GM21723 (cell line): ENCODE results near the gene DACT1.
"Not testable (repeated sequence)": the region's sequence is repeated elsewhere in the genome, so short reads cannot be mapped to it uniquely, and the experiment has no call there.

Source experiments
- ATAC-seq: cut with Tn5 transposase; IDR thresholded peaks from one replicate; pipeline ENCODE4 v1.9.1; 2021; ENCODE audit warnings: mild to moderate bottlenecking, moderate library complexity; ENCODE audit not compliant: unreplicated experiment

The DACT1 gene

DNA sequence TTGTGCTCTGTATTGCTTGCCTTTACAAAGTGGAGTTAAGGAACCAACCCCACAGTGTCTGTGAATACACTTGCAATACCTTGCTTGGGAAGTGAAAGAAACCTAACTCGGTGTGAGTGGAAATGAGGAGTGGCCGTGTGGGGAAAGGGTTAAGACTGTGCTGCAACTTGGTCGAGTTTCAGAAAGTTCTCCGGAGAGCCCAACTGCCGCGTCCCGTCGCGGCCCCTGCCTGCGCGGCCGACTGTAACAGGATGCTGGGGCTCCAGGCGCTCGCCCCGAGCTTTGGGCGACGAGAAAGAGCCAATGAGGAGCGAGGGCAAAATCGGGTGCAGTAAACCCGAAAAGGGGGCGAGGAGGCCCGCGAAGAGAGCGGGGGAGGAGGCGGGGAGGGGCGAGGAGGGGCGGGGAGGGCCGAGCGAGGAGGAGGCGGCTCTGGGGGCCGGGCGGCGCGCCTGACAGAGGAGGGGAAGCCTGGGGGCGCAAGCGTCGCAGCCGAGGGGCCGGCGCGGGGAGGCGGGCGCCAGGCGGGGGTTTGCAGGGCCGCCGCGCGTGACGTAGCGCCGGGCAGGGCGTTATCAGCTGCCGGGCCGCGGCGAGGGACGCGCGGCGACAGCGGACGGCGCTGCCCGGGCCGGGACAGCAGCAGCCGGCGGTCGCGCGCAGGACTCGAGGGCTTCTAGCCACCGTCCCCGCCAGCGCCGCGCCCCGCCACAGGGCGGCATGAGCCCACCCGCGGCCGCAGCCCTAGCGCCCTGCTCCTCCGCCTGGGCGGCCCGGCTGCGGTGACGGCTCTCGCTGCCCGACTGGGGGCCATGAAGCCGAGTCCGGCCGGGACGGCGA, at the start of gene DACT1:
TSS of gene DACT1 (plus strand) at position 572 of the 840 bp plus-strand sequence. CDS start at position 813, 241 bp downstream.
- peak; percentile 49 for ATAC-seq

GRCh38 chr14:58588321-58588720, 49.4 kb upstream of the DACT1 start:
- not testable (repeated sequence) for ATAC-seq

DNA sequence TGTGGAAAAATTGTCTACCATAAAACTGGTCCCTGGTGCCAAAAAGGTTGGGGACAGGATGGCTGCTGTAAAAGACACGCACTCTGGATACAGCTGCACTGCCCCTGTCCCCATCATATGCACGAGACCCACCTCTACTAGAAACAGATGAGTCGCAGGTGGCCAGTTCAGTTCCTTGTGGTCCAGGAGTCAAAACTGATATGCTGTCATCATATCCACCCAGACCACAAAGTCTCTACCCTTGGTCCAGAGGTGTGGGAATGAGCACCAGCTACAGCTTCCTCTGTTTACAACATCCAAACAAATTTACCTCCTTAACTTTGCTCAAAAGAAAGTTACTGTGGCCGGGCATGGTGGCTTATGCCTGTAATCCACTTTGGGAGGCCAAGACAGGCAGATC, 43.8 kb upstream of the DACT1 start:
- ATAC-seq = no peak

- no peak for ATAC-seq
These were observed 40.7 kb upstream of the DACT1 start for GRCh38 chr14:58597041-58597440.

- ATAC-seq = no peak
These were observed 39.5 kb upstream of the DACT1 start for GRCh38 chr14:58598028-58598803.

DNA sequence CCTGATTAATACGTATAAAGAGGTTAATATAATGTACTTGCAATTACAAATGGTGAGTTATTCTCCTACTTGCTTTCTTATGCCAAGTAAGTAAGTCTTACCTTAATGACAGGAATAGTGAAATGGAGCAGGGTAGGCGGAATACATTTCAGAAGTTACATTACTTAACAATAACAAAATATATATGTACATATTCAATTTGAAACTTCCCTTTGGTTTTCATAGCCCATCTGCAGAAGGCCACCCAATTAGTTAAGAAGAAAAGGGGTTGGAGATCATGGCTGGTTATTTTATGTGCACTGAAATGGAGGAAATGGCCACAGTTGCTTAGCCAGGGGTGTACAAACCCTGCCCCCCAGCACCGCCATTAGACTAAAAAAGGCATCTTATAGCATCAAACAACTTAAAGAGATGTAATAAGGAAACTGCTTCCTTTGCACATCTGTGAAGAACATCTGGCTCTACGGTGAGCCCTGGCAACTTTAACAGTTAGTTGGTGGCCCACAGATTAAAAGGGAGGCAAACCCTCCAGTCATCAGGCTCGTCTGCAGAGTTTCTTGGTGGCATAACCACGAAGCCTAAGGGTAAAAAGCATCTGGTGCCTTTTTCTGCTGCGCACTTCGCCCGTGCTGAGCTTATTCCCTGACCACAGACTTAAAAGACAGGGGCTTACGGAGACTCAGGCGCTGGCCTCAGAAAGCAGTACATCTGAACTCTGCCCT, 38.8 kb upstream of the DACT1 start:
- ATAC-seq = no peak

- no peak for ATAC-seq
These were observed 38.1 kb upstream of the DACT1 start for GRCh38 chr14:58599707-58600106.

DNA sequence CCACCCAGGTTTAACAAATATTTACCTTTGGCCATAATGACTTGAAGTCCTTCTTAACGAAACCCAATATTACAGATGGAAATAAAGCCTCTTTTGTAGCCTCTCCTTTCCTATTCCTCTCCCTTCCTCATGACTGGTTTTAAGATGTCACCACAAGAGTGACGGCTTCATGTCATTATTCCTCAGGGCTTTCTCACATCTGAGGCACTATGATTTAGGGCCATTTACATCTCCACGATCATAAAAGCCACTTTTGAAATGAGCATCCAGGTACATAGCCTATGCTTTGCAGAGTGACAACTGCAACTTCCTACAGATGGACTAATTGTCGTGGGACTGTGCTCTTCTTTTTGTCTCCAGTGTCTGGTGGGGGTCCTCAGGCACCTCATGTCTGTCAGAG, 32.3 kb upstream of the DACT1 start:
- no peak for ATAC-seq

GRCh38 chr14:58607131-58607951, 30.4 kb upstream of the DACT1 start:
- ATAC-seq = no peak

DNA sequence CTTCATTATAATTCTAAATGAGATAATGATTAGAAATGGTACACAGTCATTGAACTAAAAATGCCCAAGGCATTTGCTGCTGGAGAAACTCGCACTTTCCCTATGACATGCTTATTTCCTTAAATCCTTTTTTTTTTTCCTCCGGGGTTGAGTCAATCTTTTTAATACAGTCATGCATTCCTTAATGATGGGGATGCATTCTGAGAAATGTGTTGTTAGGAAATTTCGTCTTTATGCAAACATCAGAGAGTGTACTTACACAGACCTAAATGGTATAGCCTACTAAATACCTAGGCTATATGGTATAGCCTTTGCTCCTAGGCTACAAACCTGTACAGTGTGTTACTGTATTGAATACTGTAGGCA, 29.8 kb upstream of the DACT1 start:
- ATAC-seq = no peak

- ATAC-seq = no peak
These were observed 20.1 kb upstream of the DACT1 start for GRCh38 chr14:58617619-58618018.

- no peak for ATAC-seq
These were observed 17.8 kb upstream of the DACT1 start for GRCh38 chr14:58620011-58620410.

DNA sequence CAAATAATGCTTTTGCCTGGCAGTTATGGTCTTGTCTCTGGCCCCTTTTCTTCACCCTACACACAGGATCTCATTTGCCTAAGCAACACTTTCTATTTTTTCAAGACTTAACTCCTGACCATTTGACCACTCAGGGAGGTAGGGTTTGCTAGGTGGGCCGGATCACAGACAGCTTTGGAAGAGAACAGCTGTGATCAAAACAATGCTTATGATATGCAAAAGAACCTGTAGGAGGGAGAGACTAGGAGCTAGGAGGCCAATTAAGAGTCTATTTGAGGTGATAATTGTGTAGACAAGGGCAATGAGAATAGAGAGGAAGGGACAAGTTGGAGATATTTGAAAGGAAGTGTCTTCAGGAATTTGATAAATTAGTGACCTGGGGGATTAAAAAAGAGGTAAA, 12.3 kb upstream of the DACT1 start:
- no peak for ATAC-seq

- ATAC-seq = no peak
These were observed 11.3 kb upstream of the DACT1 start for GRCh38 chr14:58626431-58626831.

GRCh38 chr14:58628406-58628805, 9.4 kb upstream of the DACT1 start:
- ATAC-seq = no peak

DNA sequence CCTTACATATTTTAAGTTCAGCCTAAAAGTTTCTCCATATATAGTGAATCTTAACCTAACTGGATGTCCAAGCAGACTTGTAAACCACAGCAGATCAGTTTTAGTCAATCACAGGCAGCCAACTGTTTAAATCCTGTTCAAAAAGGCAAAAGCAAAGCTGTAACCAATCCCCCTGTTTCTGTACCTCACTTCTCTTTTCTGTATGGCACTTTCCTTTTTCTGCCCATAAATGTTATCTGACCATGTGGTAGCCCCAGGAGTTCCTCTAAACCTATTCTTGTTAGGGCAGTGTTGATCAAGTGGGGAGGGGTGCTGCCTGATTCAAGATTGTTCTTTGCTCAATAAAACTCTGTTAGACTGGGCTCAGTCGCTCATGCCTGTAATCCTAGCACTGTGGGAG, 8.5 kb upstream of the DACT1 start:
- no peak for ATAC-seq

GRCh38 chr14:58631732-58632131, 6.0 kb upstream of the DACT1 start:
- no peak for ATAC-seq

DNA sequence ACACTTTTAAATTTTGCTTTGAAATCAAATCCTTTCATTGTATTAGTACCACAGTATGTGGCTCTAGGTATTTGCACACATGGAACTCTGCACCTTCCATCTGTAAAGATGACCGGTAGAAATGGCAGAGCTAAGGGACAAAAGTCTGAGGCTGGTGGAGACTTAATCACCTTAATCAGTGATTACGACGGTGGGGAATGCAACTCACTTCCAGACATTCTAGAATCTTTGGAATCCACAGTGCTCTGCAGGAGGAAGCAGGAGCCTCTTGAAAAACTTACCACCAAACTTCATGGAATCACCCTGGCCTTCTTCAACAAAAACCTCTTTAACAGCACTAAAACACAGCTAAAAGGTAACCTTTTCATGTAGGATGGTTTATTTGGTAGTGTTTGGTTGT, 3.9 kb upstream of the DACT1 start:
- ATAC-seq = no peak

DNA sequence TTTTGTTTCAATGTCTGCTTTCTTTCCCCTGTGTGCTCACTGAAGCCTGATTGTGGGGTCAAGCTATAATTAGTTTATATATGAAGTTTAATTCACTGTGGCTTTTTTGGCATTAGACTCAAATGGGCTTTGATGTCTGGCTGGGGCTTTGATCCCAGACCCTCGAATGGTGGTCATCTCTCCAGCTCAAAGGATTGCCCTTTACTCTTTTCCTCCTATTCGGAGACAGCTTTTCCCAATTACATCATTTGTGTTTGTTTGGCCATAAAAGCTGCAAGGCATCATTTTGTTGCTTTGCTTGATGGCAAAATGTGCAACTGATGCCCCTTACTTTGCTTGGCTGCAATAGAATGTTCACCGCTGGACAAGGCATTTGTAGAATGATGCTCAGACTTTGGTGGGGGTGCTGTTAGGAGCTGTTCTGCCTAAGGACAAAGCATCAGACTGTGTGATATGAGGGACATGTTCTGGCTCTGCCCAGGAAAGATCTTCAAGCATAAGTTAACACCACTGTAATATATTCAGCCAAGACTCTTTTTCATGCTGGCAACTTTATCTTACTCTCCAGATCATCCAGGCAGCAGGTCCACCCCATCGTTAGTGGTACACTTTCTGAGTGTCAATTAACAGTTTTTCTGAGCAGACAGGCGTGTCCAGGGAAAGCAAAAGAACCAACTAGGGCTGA, 3.2 kb upstream of the DACT1 start:
- no peak for ATAC-seq
